ENCODE measurements around the gene OGT.

The OGT gene

DNA sequence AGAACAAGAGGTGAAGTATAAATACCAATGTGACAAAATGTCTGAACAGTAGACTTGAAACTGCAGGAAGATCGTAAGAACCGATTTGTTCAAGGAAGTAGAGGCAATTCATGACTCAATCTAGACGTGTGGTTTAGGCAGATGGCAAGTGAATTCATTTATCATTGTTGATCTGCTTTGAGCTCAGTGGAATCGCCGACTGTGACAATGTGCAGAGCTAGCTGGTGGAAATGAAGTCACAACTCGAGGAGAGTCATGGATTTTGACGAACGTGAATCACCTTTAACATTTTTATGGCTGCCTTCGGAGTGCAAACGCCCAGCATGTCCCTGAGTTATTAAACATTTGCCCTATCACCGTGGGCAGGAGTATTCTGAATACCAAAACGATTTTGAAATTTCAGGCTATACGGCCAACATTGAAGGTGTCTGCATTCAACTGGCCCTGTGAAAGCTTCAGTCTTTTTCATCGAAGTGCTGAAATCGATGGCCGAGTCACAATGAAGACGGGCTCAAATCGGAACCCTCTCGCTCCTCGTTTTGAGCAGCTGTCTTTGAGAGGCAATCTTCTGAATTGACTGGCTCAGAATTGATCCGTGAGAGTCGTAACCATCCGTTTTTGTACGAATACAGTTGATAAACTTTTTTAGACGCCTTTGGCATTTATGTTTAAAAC lies 689 bp upstream of the OGT start:
- TF ChIP-seq, protein P1, sequence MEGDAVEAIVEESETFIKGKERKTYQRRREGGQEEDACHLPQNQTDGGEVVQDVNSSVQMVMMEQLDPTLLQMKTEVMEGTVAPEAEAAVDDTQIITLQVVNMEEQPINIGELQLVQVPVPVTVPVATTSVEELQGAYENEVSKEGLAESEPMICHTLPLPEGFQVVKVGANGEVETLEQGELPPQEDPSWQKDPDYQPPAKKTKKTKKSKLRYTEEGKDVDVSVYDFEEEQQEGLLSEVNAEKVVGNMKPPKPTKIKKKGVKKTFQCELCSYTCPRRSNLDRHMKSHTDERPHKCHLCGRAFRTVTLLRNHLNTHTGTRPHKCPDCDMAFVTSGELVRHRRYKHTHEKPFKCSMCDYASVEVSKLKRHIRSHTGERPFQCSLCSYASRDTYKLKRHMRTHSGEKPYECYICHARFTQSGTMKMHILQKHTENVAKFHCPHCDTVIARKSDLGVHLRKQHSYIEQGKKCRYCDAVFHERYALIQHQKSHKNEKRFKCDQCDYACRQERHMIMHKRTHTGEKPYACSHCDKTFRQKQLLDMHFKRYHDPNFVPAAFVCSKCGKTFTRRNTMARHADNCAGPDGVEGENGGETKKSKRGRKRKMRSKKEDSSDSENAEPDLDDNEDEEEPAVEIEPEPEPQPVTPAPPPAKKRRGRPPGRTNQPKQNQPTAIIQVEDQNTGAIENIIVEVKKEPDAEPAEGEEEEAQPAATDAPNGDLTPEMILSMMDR (IDR thresholded peaks at IDR 0.05; ENCODE audit: low read depth, low read length, missing control alignments) = no peak
- no peak for DNase-seq (ENCODE audit: low read depth)
- in situ Hi-C loops (cut with HindIII; ENCODE audit: low sequenced_read_pairs) = no loop called here
- peak overlapping the region; percentile 70 for H3K4me3 ChIP-seq (ENCODE audit: low read depth, low read length)

DNA sequence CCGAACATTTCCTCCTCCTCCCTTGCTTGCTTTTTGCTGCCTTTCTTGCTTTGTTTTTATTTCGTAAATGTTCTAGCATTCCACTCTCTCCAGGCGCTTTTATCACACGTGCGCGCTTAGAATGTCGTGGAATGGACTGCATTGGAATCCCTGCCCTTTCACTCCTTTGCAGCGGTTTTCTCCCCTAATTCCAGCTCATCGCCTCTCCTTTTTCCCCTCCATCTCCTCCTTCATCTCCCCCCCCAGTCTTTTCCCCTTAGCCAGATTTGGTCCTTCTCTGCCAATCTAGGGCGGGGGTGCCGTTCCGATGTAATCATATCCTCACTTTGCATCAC lies 579 bp downstream of the OGT start:
- no peak for DNase-seq (ENCODE audit: low read depth)
- TF ChIP-seq, protein P1 (IDR thresholded peaks at IDR 0.05; ENCODE audit: low read depth, low read length, missing control alignments) = no peak
- peak overlapping the region; percentile 70 for H3K4me3 ChIP-seq (ENCODE audit: low read depth, low read length)
- in situ Hi-C loops (cut with HindIII; ENCODE audit: low sequenced_read_pairs) = no loop called here

DNA sequence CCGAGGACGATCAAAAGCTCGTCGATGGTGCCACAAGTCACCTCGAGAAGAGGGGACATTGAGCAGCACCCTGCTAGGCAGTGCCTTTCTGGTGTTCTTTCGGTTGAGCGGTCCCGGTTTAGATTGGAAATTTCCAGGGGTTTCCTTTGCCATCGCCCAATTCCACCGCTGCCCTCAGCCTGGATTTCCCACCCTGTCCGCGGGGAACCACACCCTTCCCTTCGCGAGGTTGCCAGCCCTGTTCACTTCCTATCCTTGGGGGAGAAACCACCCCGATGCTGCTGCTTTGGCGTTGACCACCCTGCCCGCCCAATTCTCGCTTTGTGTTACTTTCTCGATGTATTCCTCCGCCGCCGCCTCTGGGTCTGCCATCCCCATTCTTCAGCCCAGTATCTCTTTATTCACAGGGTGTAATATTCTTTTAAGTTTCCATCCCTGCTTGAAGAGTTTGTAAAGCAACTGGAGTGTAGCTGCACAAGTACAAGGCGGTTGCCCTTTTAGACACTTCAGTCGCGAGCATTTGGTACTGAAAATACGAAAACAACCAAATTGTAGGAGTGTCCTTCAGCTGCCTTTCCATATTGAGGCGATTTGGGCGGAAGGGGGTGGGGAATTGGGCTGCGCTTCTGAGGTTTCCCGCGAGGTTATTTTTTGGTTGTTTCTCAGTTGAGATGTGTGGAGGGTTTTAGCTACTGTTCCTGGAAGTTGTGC lies 1.1 kb downstream of the OGT start:
- peak overlapping the region; percentile 70 for H3K4me3 ChIP-seq (ENCODE audit: low read depth, low read length)
- TF ChIP-seq, protein P1 (IDR thresholded peaks at IDR 0.05; ENCODE audit: low read depth, low read length, missing control alignments) = no peak
- DNase-seq (ENCODE audit: low read depth) = no peak
- in situ Hi-C loops (cut with HindIII; ENCODE audit: low sequenced_read_pairs) = no loop called here

GRCh38 chrX:71534773-71535544 lies 2.1 kb downstream of the OGT start:
- peak overlapping the region; percentile 70 for H3K4me3 ChIP-seq (ENCODE audit: low read depth, low read length)
- TF ChIP-seq, protein P1 (IDR thresholded peaks at IDR 0.05; ENCODE audit: low read depth, low read length, missing control alignments) = no peak
- in situ Hi-C loops (cut with HindIII; ENCODE audit: low sequenced_read_pairs) = no loop called here
- DNase-seq (ENCODE audit: low read depth) = no peak

GRCh38 chrX:71536285-71536684 lies 3.4 kb downstream of the OGT start:
- DNase-seq (ENCODE audit: low read depth) = no peak
- peak overlapping the region; percentile 24 for H3K4me3 ChIP-seq (ENCODE audit: low read depth, low read length)
- in situ Hi-C loops (cut with HindIII; ENCODE audit: low sequenced_read_pairs) = no loop called here
- TF ChIP-seq, protein P1 (IDR thresholded peaks at IDR 0.05; ENCODE audit: low read depth, low read length, missing control alignments) = no peak

- no peak overlapping the region for H3K4me3 ChIP-seq (ENCODE audit: low read depth, low read length)
- in situ Hi-C loops (cut with HindIII; ENCODE audit: low sequenced_read_pairs) = no loop called here
- DNase-seq (ENCODE audit: low read depth) = no peak
- TF ChIP-seq, protein P1 (IDR thresholded peaks at IDR 0.05; ENCODE audit: low read depth, low read length, missing control alignments) = no peak
Observed at GRCh38 chrX:71537743-71538142, 4.8 kb downstream of the OGT start.
